Heart right ventricle (tissue), 16 donors: ENCODE measurements around the gene PLEKHG4. TPM values are rescaled to one million over a fixed set of nuclear protein-coding genes. Genes with fewer than 3 reads are reported as not detected.

Experiments
- ATAC-seq, 8 donors: fragments of 200-7000 bp; cut with Tn5 transposase; one replicate each; pipeline ENCODE4 v1.9.1; 2020; ENCODE audit warnings: mild to moderate bottlenecking in 8 of 8, moderate library complexity in 8 of 8, moderate number of reproducible peaks in 1 of 8
- DNase-seq, 2 donors: peaks; one replicate each; pipeline ENCODE4 v3.0.0-alpha.2; 2020
- H3K27ac ChIP-seq, 10 donors: fragments of 200-600 bp; sonication (generic) in 2 of 10; one replicate each; pipeline versions ENCODE4 v1.5.0 to v1.8.0; 2020 to 2022; ENCODE audit warnings: mild to moderate bottlenecking in 3 of 10
- H3K27me3 ChIP-seq, 7 donors: fragments of 200-600 bp; one replicate each; pipeline ENCODE4 v1.8.0; 2021 to 2022; ENCODE audit warnings: mild to moderate bottlenecking in 2 of 7
- H3K36me3 ChIP-seq, 9 donors: fragments of 200-600 bp; sonication (generic) in 1 of 9; one replicate each; pipeline versions ENCODE4 v1.5.0 to v1.8.0; 2020 to 2022; ENCODE audit warnings: mild to moderate bottlenecking in 2 of 9
- H3K4me1 ChIP-seq, 9 donors: fragments of 200-600 bp; sonication (generic) in 1 of 9; one replicate each; pipeline versions ENCODE4 v1.5.0 to v1.8.0; 2020 to 2022; ENCODE audit warnings: mild to moderate bottlenecking in 4 of 9
- H3K4me3 ChIP-seq, 10 donors: fragments of 200-600 bp; sonication (generic) in 2 of 10; one replicate each; pipeline versions ENCODE4 v1.5.0 to v1.8.0; 2020 to 2022; ENCODE audit warnings: mild to moderate bottlenecking in 7 of 10, moderate library complexity in 2 of 10
- H3K9me3 ChIP-seq, 11 donors: fragments of 200-600 bp in 10 of 11; sonication (generic) in 2 of 11; one replicate each; pipeline versions ENCODE4 v1.5.0 to v1.8.0; 2013 to 2022; ENCODE audit warnings: mild to moderate bottlenecking in 2 of 11, control low read depth in 1 of 11, moderate library complexity in 1 of 11
- WGBS, 2 donors: extraction: QIAGEN DNeasy Blood & Tissue Kit; methylation state at CpG; one replicate each; pipeline ENCODE4 v1.1.7; 2013; ENCODE audit warnings: inconsistent platforms in 1 of 2; 5-methylcytosine and 5-hydroxymethylcytosine counted together
- intact Hi-C, 10 donors: fragments of 100-400 bp; cut with DNase I; formaldehyde crosslinking; loops; one replicate each; pipeline versions ENCODE4 v1.11.1 to v1.14.2; 2022
- polyA plus RNA-seq, 2 donors: library from polyadenylated mRNA; stranded (reverse); fragments of 200-250 nt; gene quantifications; one replicate each; pipeline ENCODE4 v1.2.3, GENCODE V29; 2013
- total RNA-seq, 10 donors: library from RNA; stranded (reverse); fragmentation: NEBNext Ultra II Directional in 3 of 10; extraction: Animal tissue kit (Norgen Biotek cat#: 25700) in 3 of 10; gene quantifications; one replicate each; pipeline versions ENCODE4 v1.2.1 to v1.2.4, GENCODE V29; 2021 to 2023
- TF ChIP-seq, protein P1 (sequence below), 9 donors: fragments of 200-600 bp; sonication (generic) in 2 of 9; IDR thresholded peaks; one replicate each; pipeline versions ENCODE4 v1.5.0 to v1.8.0; 2021 to 2022; ENCODE audit warnings: antibody characterized with exemption in 9 of 9, mild to moderate bottlenecking in 5 of 9, moderate library complexity in 1 of 9
- donor health status: Arrhythmogenic right ventricular cardiomyopathy.
- donor health status: ischemic (EF 13 %, LVEDD 7.1; RV severe dilation, severe dysfunction).
- donor health status: healthy with polysubstance abuse.
- donor health status: DM: no; HTN: yes; CAD: no.
- donor health status: DM: no; HTN: no; CAD: no.
- donor health status: ischemic (EF 25% LVEDD 6.9; RV normal size, moderate dysfunction).
- donor health status: ischemic (EF 25% LVEDD 5.7; RV mildly dilated, moderate dysfunction).
- donor health status: healthy.
- donor health status: DM: yes; HTN: yes; CAD: no.
- donor health status: Ischemic cardiomyopathy.
- donor health status: ischemic (EF 35%, LVEDD 5.7; RV mildly dilated, moderate dysfunction).
- donor health status: nonischemic (EF 11% LVEDD 7.7; RV severe dilation, severe dysfunction).
- donor health status: DM: yes; HTN: yes; CAD: no.
- donor health status: PGD.
- donor health status: ischemic (EF 29% LVEDD 5.4; RV normal size, mild dysfunction).
- donor health status: nonischemic (EF 23%, LVEDD 6.1; RV moderate dilation, normal function).

PLEKHG4 gene
- total and polyA plus RNA-seq, 12 donors: 0.25 to 2.9 (median 0.86) TPM

GRCh38 chr16:67317853-67318252 lies 38.5 kb downstream of the PLEKHG4 start:
- H3K4me1 ChIP-seq: no peaks in the 10 kb centered on the region
- H3K36me3 ChIP-seq: no peaks in the 10 kb centered on the region
- intact Hi-C loops: no loop called here
- ATAC-seq (no peak), DNase-seq (no peak)
- no peak overlapping the region for H3K4me3 ChIP-seq
- no peak overlapping the region for H3K27ac ChIP-seq
- TF ChIP-seq, protein P1, sequence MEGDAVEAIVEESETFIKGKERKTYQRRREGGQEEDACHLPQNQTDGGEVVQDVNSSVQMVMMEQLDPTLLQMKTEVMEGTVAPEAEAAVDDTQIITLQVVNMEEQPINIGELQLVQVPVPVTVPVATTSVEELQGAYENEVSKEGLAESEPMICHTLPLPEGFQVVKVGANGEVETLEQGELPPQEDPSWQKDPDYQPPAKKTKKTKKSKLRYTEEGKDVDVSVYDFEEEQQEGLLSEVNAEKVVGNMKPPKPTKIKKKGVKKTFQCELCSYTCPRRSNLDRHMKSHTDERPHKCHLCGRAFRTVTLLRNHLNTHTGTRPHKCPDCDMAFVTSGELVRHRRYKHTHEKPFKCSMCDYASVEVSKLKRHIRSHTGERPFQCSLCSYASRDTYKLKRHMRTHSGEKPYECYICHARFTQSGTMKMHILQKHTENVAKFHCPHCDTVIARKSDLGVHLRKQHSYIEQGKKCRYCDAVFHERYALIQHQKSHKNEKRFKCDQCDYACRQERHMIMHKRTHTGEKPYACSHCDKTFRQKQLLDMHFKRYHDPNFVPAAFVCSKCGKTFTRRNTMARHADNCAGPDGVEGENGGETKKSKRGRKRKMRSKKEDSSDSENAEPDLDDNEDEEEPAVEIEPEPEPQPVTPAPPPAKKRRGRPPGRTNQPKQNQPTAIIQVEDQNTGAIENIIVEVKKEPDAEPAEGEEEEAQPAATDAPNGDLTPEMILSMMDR (IDR thresholded peaks at IDR 0.05): no peak
- no peaks in the 10 kb centered on the region for H3K9me3 ChIP-seq
- peaks cover 0 to 53% (median 34%) of the 10 kb centered on the region in 7 donors for H3K27me3 ChIP-seq

- Histone ChIP-seq H3K4me1 (peaks cover 4 to 24% (median 7%) of the 10 kb centered on the region in 9 donors), H3K27ac (no peak overlapping the region), H3K9me3 (no peaks in the 10 kb centered on the region), H3K27me3 (peaks cover 0 to 62% (median 30%) of the 10 kb centered on the region in 7 donors), H3K36me3 (no peaks in the 10 kb centered on the region), H3K4me3 (peak overlapping the region; percentile 15 to 56 (median 48))
- no peak for ATAC-seq
- intact Hi-C loops: no loop called here
- 27 to 37% methylated on average over 11 of the region's 11 CpGs for WGBS, 2 donors
- no peak for DNase-seq
- TF ChIP-seq, protein P1 (IDR thresholded peaks at IDR 0.05): no peak
These were observed 46.8 kb downstream of the PLEKHG4 start for GRCh38 chr16:67326115-67326471.

DNA sequence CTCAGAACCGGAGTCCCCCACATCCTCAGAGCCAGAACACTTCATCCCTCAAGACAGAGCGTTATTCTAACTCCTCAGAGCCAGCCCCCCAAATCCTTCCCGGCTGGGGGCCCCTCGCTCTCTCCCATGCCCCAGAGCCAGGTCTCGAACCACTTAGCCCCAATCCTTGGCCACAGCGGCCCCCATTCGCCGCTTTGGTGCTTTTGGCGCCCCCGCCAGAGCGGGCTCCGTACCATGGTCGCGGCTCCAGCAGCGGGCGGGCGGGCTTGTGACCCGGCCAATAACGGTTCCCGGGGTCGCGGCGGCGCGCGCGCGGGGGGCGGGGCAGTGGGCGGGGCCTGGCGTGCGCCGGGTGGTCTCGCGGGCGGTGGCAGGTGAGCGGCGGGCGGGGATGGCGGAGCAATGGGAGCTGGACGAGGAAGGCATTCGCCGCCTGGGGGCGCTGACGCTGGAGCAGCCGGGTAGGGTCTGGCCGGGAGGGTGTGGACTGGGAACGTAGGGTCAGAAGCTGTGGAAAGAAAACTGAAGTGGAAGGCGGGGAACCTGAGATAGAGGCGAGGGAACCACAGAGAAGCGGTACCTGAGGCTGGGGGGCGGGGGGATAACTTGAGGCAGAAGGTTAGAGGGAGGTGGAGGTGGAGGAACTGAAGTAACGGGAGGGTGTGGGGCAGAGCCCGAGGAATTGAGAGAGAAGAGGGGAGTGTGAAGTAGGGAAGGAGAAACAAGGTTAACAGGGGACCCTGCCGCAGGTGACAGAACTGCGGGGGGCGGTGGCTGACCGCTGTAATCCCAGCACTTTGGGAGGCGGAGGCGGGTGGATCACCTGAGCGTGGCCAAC lies 47.4 kb downstream of the PLEKHG4 start, which contains the start of the genes KCTD19 and LRRC36:
Gene KCTD19 (minus strand): TSS at position 270 of the 838 bp plus-strand sequence. CDS start 34 bp downstream, at position 236.
Gene LRRC36 (plus strand): TSS at position 344 of the 838 bp plus-strand sequence. CDS start 48 bp downstream, at position 392.
- Histone ChIP-seq H3K4me3 (peak within 1 kb of the TSS; percentile 15 to 56 (median 48)), H3K9me3 (no peaks in the 10 kb centered on the region), H3K36me3 (no peaks in the 10 kb centered on the region), H3K27ac (no peak within 1 kb of the TSS), H3K4me1 (peaks cover 4 to 24% (median 7%) of the 10 kb centered on the region in 9 donors), H3K27me3 (peaks cover 0 to 56% (median 26%) of the 10 kb centered on the region in 7 donors)
- 7 to 8% methylated on average over 59 to 61 of the region's 61 CpGs for WGBS, 2 donors
- ATAC-seq (peak in 7 of 8 donors; percentile 44 to 71 (median 57)), DNase-seq (peak; percentile 39 to 65)
- TF ChIP-seq, protein P1 (IDR thresholded peaks at IDR 0.05): peak; percentile 18 to 57 (median 42)
- intact Hi-C loops: no loop called here

DNA sequence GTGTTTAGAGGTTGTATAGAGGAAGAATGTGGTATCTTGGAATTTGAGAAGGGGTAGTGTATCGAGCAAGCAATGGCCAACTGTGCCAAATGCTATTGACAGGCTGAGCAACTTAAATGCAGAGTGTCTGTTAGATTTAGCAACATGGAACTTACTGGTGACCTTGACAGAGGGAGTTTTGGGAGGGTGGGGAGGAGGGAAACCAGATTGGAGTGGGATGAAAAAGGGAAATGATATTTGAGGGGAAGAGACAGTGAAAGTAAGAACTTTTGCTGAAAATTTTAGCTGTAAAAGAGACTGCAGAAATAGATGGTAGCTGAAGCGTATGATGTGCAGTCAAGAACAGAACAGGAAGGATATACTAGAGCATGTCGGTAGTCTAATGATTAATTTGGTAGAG lies 48.4 kb downstream of the PLEKHG4 start:
- WGBS, 2 donors: 60 to 61% methylated on average over 3 of the region's 3 CpGs
- TF ChIP-seq, protein P1 (IDR thresholded peaks at IDR 0.05): no peak
- H3K4me1 ChIP-seq: peaks cover 4 to 24% (median 7%) of the 10 kb centered on the region in 9 donors
- H3K9me3 ChIP-seq: no peaks in the 10 kb centered on the region
- H3K27me3 ChIP-seq: peaks cover 0 to 46% (median 16%) of the 10 kb centered on the region in 7 donors
- H3K27ac ChIP-seq: no peak overlapping the region
- ATAC-seq (no peak), DNase-seq (no peak)
- H3K36me3 ChIP-seq: no peaks in the 10 kb centered on the region
- intact Hi-C loops: no loop called here
- H3K4me3 ChIP-seq: no peak overlapping the region
